NCI-H345 treated with DMSO at 0.1 percent for 48 hours (cell line): Measurements from ENCODE around the gene CDK5.

ENCODE experiments used
- DNase-seq: peaks from one replicate; lab custom pipeline; 2025; ENCODE audit not compliant: unreplicated experiment; lab: John Stamatoyannopoulos, UW

Gene CDK5

GRCh38 chr7:151074817-151075661, 17.3 kb upstream of the CDK5 start:
- DNase-seq: no peak

GRCh38 chr7:151073990-151074389, 16.3 kb upstream of the CDK5 start:
- DNase-seq: no peak

GRCh38 chr7:151071032-151071866, 13.6 kb upstream of the CDK5 start:
- no peak for DNase-seq

- DNase-seq: no peak
Observed at GRCh38 chr7:151070574-151070960, 12.9 kb upstream of the CDK5 start.

- DNase-seq: no peak
Observed at GRCh38 chr7:151069841-151070573, 12.3 kb upstream of the CDK5 start.

GRCh38 chr7:151068069-151068773, 10.5 kb upstream of the CDK5 start:
- no peak for DNase-seq

GRCh38 chr7:151066273-151066974, 8.7 kb upstream of the CDK5 start:
- no peak for DNase-seq

- DNase-seq: no peak
Observed at GRCh38 chr7:151065516-151065915, 7.8 kb upstream of the CDK5 start.

- no peak for DNase-seq
Observed at GRCh38 chr7:151064993-151065392, 7.3 kb upstream of the CDK5 start.

- no peak for DNase-seq
Observed at GRCh38 chr7:151064454-151064853, 6.8 kb upstream of the CDK5 start.

GRCh38 chr7:151063212-151063561, 5.5 kb upstream of the CDK5 start:
- DNase-seq: no peak

- no peak for DNase-seq
Observed at GRCh38 chr7:151062399-151063211, 4.9 kb upstream of the CDK5 start.

GRCh38 chr7:151062111-151062398, 4.4 kb upstream of the CDK5 start:
- DNase-seq: no peak

GRCh38 chr7:151061213-151062110, 3.8 kb upstream of the CDK5 start:
- no peak for DNase-seq

GRCh38 chr7:151060416-151061212, 2.9 kb upstream of the CDK5 start:
- no peak for DNase-seq

GRCh38 chr7:151060113-151060415, 2.4 kb upstream of the CDK5 start:
- no peak for DNase-seq

- peak; percentile 37 for DNase-seq
Observed at GRCh38 chr7:151059367-151060112, 1.8 kb upstream of the CDK5 start, which contains the start of gene SLC4A2. TSS of gene SLC4A2 (plus strand) at chr7:151059589. CDS start at chr7:151061988, 2,399 bp downstream.
